RPMI7951 (cell line): ENCODE data around the gene PKP4. TPM values are rescaled to one million over a fixed set of nuclear protein-coding genes. Genes with fewer than 3 reads are reported as not detected.

Source experiments
- DNase-seq: peaks from one replicate; pipeline ENCODE4 v3.0.0-alpha.2; 2012; ENCODE audit warnings: low read depth
- total RNA-seq: library from RNA; depleted of rRNA; stranded (reverse); fragments of >200 nt; shearing (Covaris generic); gene quantifications from 2 replicates; pipeline ENCODE4 v1.2.3, GENCODE V29; 2014

PKP4 gene
- total RNA-seq, 1 experiment from 2014 or later = 33.5 TPM

- peak; percentile 59 for DNase-seq
These were observed 259.5 kb downstream of the PKP4 start for GRCh38 chr2:158716121-158716791.

- DNase-seq = no peak
These were observed 260.2 kb downstream of the PKP4 start for GRCh38 chr2:158716921-158717320.

GRCh38 chr2:158717366-158718195 is 260.8 kb downstream of the PKP4 start:
- DNase-seq = no peak

GRCh38 chr2:158718196-158718585 is 261.4 kb downstream of the PKP4 start:
- no peak for DNase-seq

- DNase-seq = peak; percentile 78
These were observed 262.1 kb downstream of the PKP4 start for GRCh38 chr2:158718851-158719250.

- no peak for DNase-seq
These were observed 262.7 kb downstream of the PKP4 start for GRCh38 chr2:158719403-158719802.

- no peak for DNase-seq
These were observed 265.7 kb downstream of the PKP4 start for GRCh38 chr2:158722266-158723105.

- DNase-seq = peak; percentile 46
These were observed 266.6 kb downstream of the PKP4 start for GRCh38 chr2:158723181-158723838.

- DNase-seq = peak; percentile 61
These were observed 267.4 kb downstream of the PKP4 start for GRCh38 chr2:158723921-158724802.

- peak; percentile 50 for DNase-seq
These were observed 268.1 kb downstream of the PKP4 start for GRCh38 chr2:158724803-158725381.

- DNase-seq = peak; percentile 16
These were observed 268.7 kb downstream of the PKP4 start for GRCh38 chr2:158725441-158725891.

- DNase-seq = no peak
These were observed 270.3 kb downstream of the PKP4 start for GRCh38 chr2:158726911-158727592.

- no peak for DNase-seq
These were observed 271.7 kb downstream of the PKP4 start for GRCh38 chr2:158728422-158728821.

- DNase-seq = no peak
These were observed 272.7 kb downstream of the PKP4 start for GRCh38 chr2:158729451-158729850.

- DNase-seq = no peak
These were observed 273.3 kb downstream of the PKP4 start for GRCh38 chr2:158729873-158730620.

GRCh38 chr2:158730621-158731140 is 273.9 kb downstream of the PKP4 start:
- DNase-seq = no peak

- no peak for DNase-seq
These were observed 274.6 kb downstream of the PKP4 start for GRCh38 chr2:158731386-158731785.
